Uterus (tissue), 4 donors: ENCODE data around the gene TMEM245. TPM values are rescaled to one million over a fixed set of nuclear protein-coding genes. Genes with fewer than 3 reads are reported as not detected.

ENCODE experiments used
- DNase-seq, 2 donors: peaks; one replicate each; pipeline ENCODE4 v3.0.0-alpha.2; 2019 to 2020
- H3K27ac ChIP-seq, 2 donors: fragments of 200-600 bp; sonication (generic); 1 replicate in 1 of 2; 2 replicates in 1 of 2; pipeline ENCODE4 v1.5.1; 2016 to 2018
- H3K27me3 ChIP-seq, 2 donors: fragments of 200-600 bp; sonication (generic); one replicate each; pipeline ENCODE4 v1.5.1; 2018 to 2019; ENCODE audit warnings: control low read depth in 1 of 2
- H3K36me3 ChIP-seq, 2 donors: fragments of 200-600 bp; sonication (generic); one replicate each; pipeline ENCODE4 v1.5.1; 2019; ENCODE audit warnings: control low read depth in 1 of 2
- H3K4me1 ChIP-seq, 2 donors: fragments of 200-600 bp; sonication (generic); one replicate each; pipeline ENCODE4 v1.5.1; 2018 to 2019; ENCODE audit warnings: control low read depth in 1 of 2
- H3K4me3 ChIP-seq, 2 donors: fragments of 200-600 bp; sonication (generic); 1 replicate in 1 of 2; 2 replicates in 1 of 2; pipeline ENCODE4 v1.5.1; 2018 to 2019; ENCODE audit warnings: mild to moderate bottlenecking in 1 of 2
- H3K9me3 ChIP-seq, 2 donors: fragments of 200-600 bp; sonication (generic); one replicate each; pipeline ENCODE4 v1.5.1; 2019; ENCODE audit warnings: control low read depth in 1 of 2
- CTCF ChIP-seq, 4 experiments: fragments of 200-600 bp in 2 of 4; fragments of 450-650 bp in 2 of 4; sonication (generic) in 2 of 4; IDR thresholded peaks; one replicate each; pipeline ENCODE4 v1.5.1; 2016 to 2019; ENCODE audit warnings: antibody characterized with exemption in 4 of 4, mild to moderate bottlenecking in 2 of 4, moderate library complexity in 1 of 4
- POLR2A ChIP-seq, 2 donors: fragments of 450-650 bp; IDR thresholded peaks; one replicate each; pipeline ENCODE4 v1.6.1; 2016; ENCODE audit warnings: antibody characterized with exemption in 2 of 2, mild to moderate bottlenecking in 1 of 2, moderate library complexity in 1 of 2
- intact Hi-C: fragments of 100-400 bp; cut with DNase I; formaldehyde crosslinking; loops from one replicate; pipeline ENCODE4 v1.15.1; 2023; ENCODE audit warnings: low total_unique reads
- total RNA-seq, 4 donors: library from RNA; depleted of rRNA in 3 of 4; stranded (reverse); fragments of >200 nt in 3 of 4; gene quantifications; one replicate each; pipeline versions ENCODE4 v1.1.0 to v1.2.4, GENCODE V29; 2014 to 2023
- donor health status: DM: yes; HTN: yes; CAD: no.

TMEM245 gene
- total RNA-seq, 4 donors from 2014 or later = 59.7 to 80.0 (median 76.0) TPM

GRCh38 chr9:109031241-109031640 lies 88.5 kb downstream of the TMEM245 start:
- H3K9me3 ChIP-seq = no peaks in the 10 kb centered on the region
- H3K27ac ChIP-seq = no peak overlapping the region
- DNase-seq = no peak
- TF ChIP-seq CTCF (IDR thresholded peaks at IDR 0.05) = no peak
- no peak for TF ChIP-seq POLR2A (IDR thresholded peaks at IDR 0.05)
- H3K4me1 ChIP-seq = peaks cover 0 to 2% of the 10 kb centered on the region in 2 donors
- H3K4me3 ChIP-seq = no peak overlapping the region
- no peaks in the 10 kb centered on the region for H3K27me3 ChIP-seq
- H3K36me3 ChIP-seq = no peaks in the 10 kb centered on the region
- intact Hi-C loops = no loop called here

- no peak for DNase-seq
- TF ChIP-seq POLR2A (IDR thresholded peaks at IDR 0.05) (no peak), CTCF (IDR thresholded peaks at IDR 0.05) (no peak)
- H3K36me3 ChIP-seq = no peaks in the 10 kb centered on the region
- no peak overlapping the region for H3K27ac ChIP-seq
- no peaks in the 10 kb centered on the region for H3K27me3 ChIP-seq
- H3K9me3 ChIP-seq = no peaks in the 10 kb centered on the region
- intact Hi-C loops = no loop called here
- H3K4me3 ChIP-seq = no peak overlapping the region
- H3K4me1 ChIP-seq = no peaks in the 10 kb centered on the region
Measured at GRCh38 chr9:109030426-109030825, 89.3 kb downstream of the TMEM245 start.

- H3K4me1 ChIP-seq = no peaks in the 10 kb centered on the region
- no peak for DNase-seq
- TF ChIP-seq CTCF (IDR thresholded peaks at IDR 0.05) (no peak), POLR2A (IDR thresholded peaks at IDR 0.05) (no peak)
Measured at GRCh38 chr9:109028457-109028856, 91.3 kb downstream of the TMEM245 start.

GRCh38 chr9:109027176-109027575 lies 92.6 kb downstream of the TMEM245 start:
- Histone ChIP-seq H3K9me3 (no peaks in the 10 kb centered on the region), H3K27ac (peak overlapping the region; percentile 56 to 76), H3K4me3 (no peak overlapping the region), H3K27me3 (no peaks in the 10 kb centered on the region), H3K36me3 (no peaks in the 10 kb centered on the region), H3K4me1 (no peaks in the 10 kb centered on the region)
- intact Hi-C loops = no loop called here
- DNase-seq = peak in 1 of 2 donors; percentile 29
- TF ChIP-seq CTCF (IDR thresholded peaks at IDR 0.05) (no peak), POLR2A (IDR thresholded peaks at IDR 0.05) (no peak)

More at GRCh38 chr9:109028457-109028856, 91.3 kb downstream of the TMEM245 start:
- intact Hi-C loops = no loop called here
- H3K9me3 ChIP-seq = no peaks in the 10 kb centered on the region
- H3K27me3 ChIP-seq = no peaks in the 10 kb centered on the region
- H3K27ac ChIP-seq = no peak overlapping the region
- H3K4me3 ChIP-seq = no peak overlapping the region
- no peaks in the 10 kb centered on the region for H3K36me3 ChIP-seq

- no peak overlapping the region for H3K27ac ChIP-seq
- intact Hi-C loops = no loop called here
Measured at GRCh38 chr9:109026306-109026705, 93.4 kb downstream of the TMEM245 start.

More at GRCh38 chr9:109026306-109026705, 93.4 kb downstream of the TMEM245 start:
- Histone ChIP-seq H3K4me3 (no peak overlapping the region), H3K4me1 (no peaks in the 10 kb centered on the region), H3K27me3 (no peaks in the 10 kb centered on the region), H3K9me3 (no peaks in the 10 kb centered on the region), H3K36me3 (no peaks in the 10 kb centered on the region)
- no peak for TF ChIP-seq CTCF (IDR thresholded peaks at IDR 0.05)
- TF ChIP-seq POLR2A (IDR thresholded peaks at IDR 0.05) = no peak
- no peak for DNase-seq
